Measurements from ENCODE around the gene HSH2D. TPM values are rescaled to one million over a fixed set of nuclear protein-coding genes. Genes with fewer than 3 reads are reported as not detected.

HSH2D gene
- total and polyA plus RNA-seq, 4 experiments from 2014 or later, result 5.5 to 18.8 (median 15.2) TPM

GRCh38 chr19:16197622-16198369 lies 54.3 kb downstream of the HSH2D start, which contains the start of gene AP1M1:
AP1M1 (plus strand) TSS chr19:16197911; CDS start chr19:16198027, 116 bp downstream.
- Mint-ChIP-seq H3K27ac (peak within 1 kb of the TSS; percentile 95 to 99 (median 98)), H3K9me3 (peaks cover 0 to 2% (median 0%) of the 10 kb centered on the region in 8 donors), H3K36me3 (peaks cover 14 to 33% of the 10 kb centered on the region in 2 donors), H3K4me3 (peak within 1 kb of the TSS; percentile 87 to 95 (median 90)), H3K27me3 (no peaks in the 10 kb centered on the region), H3K4me1 (peaks cover 25 to 53% (median 40%) of the 10 kb centered on the region in 4 donors)
- no peaks in the 10 kb centered on the region for H3K27me3 ChIP-seq (ENCODE audit: insufficient read depth, low read length)
- H3K4me1 ChIP-seq (ENCODE audit: insufficient read depth, low read length), result peaks cover 27% of the 10 kb centered on the region
- POLR2A ChIA-PET (ENCODE audit: partially characterized antibody), result interaction anchor here (0.6 to 3.6 kb wide), 18 partner anchors 9 to 468 kb away, joined by 3 to 35 read pairs (median 4); partner anchors contain the start of genes FAM32A and KLF2
- peak within 1 kb of the TSS; percentile 70 to 88 for H3K4me3 ChIP-seq (ENCODE audit: low read length in 2 of 2)
- H3K36me3 ChIP-seq (ENCODE audit: insufficient read depth, low read length), result peaks cover 5% of the 10 kb centered on the region
- peak within 1 kb of the TSS; percentile 90 for H3K27ac ChIP-seq (ENCODE audit: low read depth, low read length)
- peak; percentile 97 to 98 (median 98) for DNase-seq
- intact Hi-C loops (cut with micrococcal nuclease), result loop anchor here (1.0 to 5.0 kb wide), 2 partner anchors 12 to 185 kb away; partner anchors contain the start of gene FAM32A
- CTCF ChIA-PET (ENCODE audit: partially characterized antibody), result interaction anchor here (0.8 to 5.3 kb wide), 7 partner anchors 13 to 222 kb away, joined by 3 to 36 read pairs (median 4); partner anchors contain the start of gene FAM32A
- no peaks in the 10 kb centered on the region for H3K9me3 ChIP-seq (ENCODE audit: control insufficient read depth in 1 of 2, low read length in 2 of 2)

- peaks cover 10% of the 10 kb centered on the region for H3K36me3 ChIP-seq (ENCODE audit: insufficient read depth, low read length)
- H3K27me3 Mint-ChIP-seq, result no peaks in the 10 kb centered on the region
- H3K27ac ChIP-seq (ENCODE audit: low read depth, low read length), result peak overlapping the region; percentile 90
- peaks cover 25 to 54% (median 42%) of the 10 kb centered on the region in 4 donors for H3K4me1 Mint-ChIP-seq
- POLR2A ChIA-PET (ENCODE audit: partially characterized antibody), result interaction anchor here (0.6 to 3.6 kb wide), 11 partner anchors 9 to 467 kb away, joined by 3 to 35 read pairs (median 6); partner anchors contain the start of genes FAM32A and KLF2
- H3K27ac Mint-ChIP-seq, result peak overlapping the region; percentile 80 to 97 (median 93)
- peaks cover 18 to 38% of the 10 kb centered on the region in 2 donors for H3K36me3 Mint-ChIP-seq
- peaks cover 27% of the 10 kb centered on the region for H3K4me1 ChIP-seq (ENCODE audit: insufficient read depth, low read length)
- no peak for DNase-seq
- no peaks in the 10 kb centered on the region for H3K27me3 ChIP-seq (ENCODE audit: insufficient read depth, low read length)
- H3K9me3 Mint-ChIP-seq, result peaks cover 0 to 2% (median 0%) of the 10 kb centered on the region in 8 donors
- CTCF ChIA-PET (ENCODE audit: partially characterized antibody), result interaction anchor here (1.0 to 5.3 kb wide), 3 partner anchors 13 to 156 kb away, joined by 3 to 36 read pairs (median 5); partner anchors contain the start of gene FAM32A
- peak overlapping the region; percentile 74 to 90 (median 84) for H3K4me3 Mint-ChIP-seq
- peak overlapping the region; percentile 70 to 88 for H3K4me3 ChIP-seq (ENCODE audit: low read length in 2 of 2)
- intact Hi-C loops (cut with micrococcal nuclease), result loop anchor here (5.0 kb wide), 1 partner anchor 184 kb away; no protein-coding TSS in a partner anchor
- no peaks in the 10 kb centered on the region for H3K9me3 ChIP-seq (ENCODE audit: control insufficient read depth in 1 of 2, low read length in 2 of 2)
These were observed 54.8 kb downstream of the HSH2D start for GRCh38 chr19:16198370-16198651.

GRCh38 chr19:16199275-16199932 lies 55.9 kb downstream of the HSH2D start:
- Histone ChIP-seq H3K27ac (ENCODE audit: low read depth, low read length) (peak overlapping the region; percentile 90), H3K27me3 (ENCODE audit: insufficient read depth, low read length) (no peaks in the 10 kb centered on the region), H3K36me3 (ENCODE audit: insufficient read depth, low read length) (peaks cover 19% of the 10 kb centered on the region), H3K4me1 (ENCODE audit: insufficient read depth, low read length) (peaks cover 27% of the 10 kb centered on the region), H3K4me3 (ENCODE audit: low read length in 2 of 2) (peak overlapping the region in 1 of 2 donors; percentile 88), H3K9me3 (ENCODE audit: control insufficient read depth in 1 of 2, low read length in 2 of 2) (no peaks in the 10 kb centered on the region)
- peaks cover 0 to 2% (median 0%) of the 10 kb centered on the region in 8 donors for H3K9me3 Mint-ChIP-seq
- H3K27me3 Mint-ChIP-seq, result no peaks in the 10 kb centered on the region
- ChIA-PET CTCF (ENCODE audit: partially characterized antibody) (no interaction called here), POLR2A (ENCODE audit: partially characterized antibody) (interaction anchor here (0.8 to 3.1 kb wide), 2 partner anchors 126 to 132 kb away, joined by 4 to 17 read pairs; partner anchors contain the start of gene KLF2)
- H3K36me3 Mint-ChIP-seq, result peaks cover 21 to 42% of the 10 kb centered on the region in 2 donors
- H3K27ac Mint-ChIP-seq, result peak overlapping the region; percentile 16 to 97 (median 93)
- H3K4me1 Mint-ChIP-seq, result peaks cover 25 to 54% (median 42%) of the 10 kb centered on the region in 4 donors
- DNase-seq, result no peak
- intact Hi-C loops (cut with micrococcal nuclease), result loop anchor here (5.0 kb wide), 1 partner anchor 183 kb away; no protein-coding TSS in a partner anchor
- H3K4me3 Mint-ChIP-seq, result peak overlapping the region; percentile 74 to 90 (median 84)

GRCh38 chr19:16200038-16201010 lies 56.8 kb downstream of the HSH2D start:
- no peak overlapping the region for H3K27ac ChIP-seq (ENCODE audit: low read depth, low read length)
- Mint-ChIP-seq H3K4me3 (peak overlapping the region; percentile 26 to 69 (median 48)), H3K27me3 (no peaks in the 10 kb centered on the region), H3K9me3 (peaks cover 0 to 2% (median 0%) of the 10 kb centered on the region in 8 donors), H3K4me1 (peaks cover 25 to 54% (median 42%) of the 10 kb centered on the region in 4 donors), H3K27ac (peak overlapping the region in 6 of 7 donors; percentile 20 to 86 (median 73)), H3K36me3 (peaks cover 21 to 42% of the 10 kb centered on the region in 2 donors)
- H3K9me3 ChIP-seq (ENCODE audit: control insufficient read depth in 1 of 2, low read length in 2 of 2), result no peaks in the 10 kb centered on the region
- no peak for DNase-seq
- intact Hi-C loops (cut with micrococcal nuclease), result no loop called here
- H3K36me3 ChIP-seq (ENCODE audit: insufficient read depth, low read length), result peaks cover 21% of the 10 kb centered on the region
- peaks cover 27% of the 10 kb centered on the region for H3K4me1 ChIP-seq (ENCODE audit: insufficient read depth, low read length)
- CTCF ChIA-PET (ENCODE audit: partially characterized antibody), result no interaction called here
- no peak overlapping the region for H3K4me3 ChIP-seq (ENCODE audit: low read length in 2 of 2)
- POLR2A ChIA-PET (ENCODE audit: partially characterized antibody), result interaction anchor here (0.6 to 3.1 kb wide), 2 partner anchors 125 to 167 kb away, joined by 3 to 17 read pairs; partner anchors contain the start of gene KLF2
- no peaks in the 10 kb centered on the region for H3K27me3 ChIP-seq (ENCODE audit: insufficient read depth, low read length)

GRCh38 chr19:16201011-16201391 lies 57.5 kb downstream of the HSH2D start:
- peaks cover 0 to 2% (median 0%) of the 10 kb centered on the region in 8 donors for H3K9me3 Mint-ChIP-seq
- peaks cover 27% of the 10 kb centered on the region for H3K36me3 ChIP-seq (ENCODE audit: insufficient read depth, low read length)

More at GRCh38 chr19:16201011-16201391, 57.5 kb downstream of the HSH2D start:
- Histone ChIP-seq H3K9me3 (ENCODE audit: control insufficient read depth in 1 of 2, low read length in 2 of 2) (no peaks in the 10 kb centered on the region), H3K27ac (ENCODE audit: low read depth, low read length) (no peak overlapping the region), H3K4me1 (ENCODE audit: insufficient read depth, low read length) (peaks cover 27% of the 10 kb centered on the region), H3K27me3 (ENCODE audit: insufficient read depth, low read length) (no peaks in the 10 kb centered on the region), H3K4me3 (ENCODE audit: low read length in 2 of 2) (no peak overlapping the region)
- Mint-ChIP-seq H3K27me3 (no peaks in the 10 kb centered on the region), H3K27ac (peak overlapping the region in 6 of 7 donors; percentile 20 to 86 (median 73)), H3K4me3 (peak overlapping the region in 6 of 8 donors; percentile 31 to 69 (median 52)), H3K36me3 (peaks cover 21 to 42% of the 10 kb centered on the region in 2 donors), H3K4me1 (peaks cover 25 to 54% (median 42%) of the 10 kb centered on the region in 4 donors)
- CTCF ChIA-PET (ENCODE audit: partially characterized antibody), result no interaction called here
- POLR2A ChIA-PET (ENCODE audit: partially characterized antibody), result interaction anchor here (0.6 kb wide), 1 partner anchor 167 kb away, joined by 3 read pairs; no protein-coding TSS in a partner anchor
- intact Hi-C loops (cut with micrococcal nuclease), result no loop called here
- DNase-seq, result no peak

Data from CD4-positive, alpha-beta memory T cell (primary cell).